ENCODE measurements around the gene CCNI.

CCNI gene

GRCh38 chr4:77006753-77007353, 68.9 kb downstream of the CCNI start:
- DNase-seq (ENCODE audit: insufficient read length, low spot score) (no peak), FAIRE-seq (no peak)
- no peak for TF ChIP-seq CTCF (IDR thresholded peaks at IDR 0.05; ENCODE audit: insufficient read depth, missing control alignments)

- no peak for FAIRE-seq
- no peak for DNase-seq (ENCODE audit: insufficient read length, low spot score)
- TF ChIP-seq CTCF (IDR thresholded peaks at IDR 0.05; ENCODE audit: insufficient read depth, missing control alignments), result no peak
These were observed 72.4 kb downstream of the CCNI start for GRCh38 chr4:77003400-77003799.

- DNase-seq (ENCODE audit: insufficient read length, low spot score) (no peak), FAIRE-seq (no peak)
These were observed 73.3 kb downstream of the CCNI start for GRCh38 chr4:77002321-77003107.

GRCh38 chr4:77001907-77002306, 73.9 kb downstream of the CCNI start:
- FAIRE-seq (no peak), DNase-seq (ENCODE audit: insufficient read length, low spot score) (no peak)
- no peak for TF ChIP-seq CTCF (IDR thresholded peaks at IDR 0.05; ENCODE audit: insufficient read depth, missing control alignments)

More at GRCh38 chr4:77002321-77003107, 73.3 kb downstream of the CCNI start:
- no peak for TF ChIP-seq CTCF (IDR thresholded peaks at IDR 0.05; ENCODE audit: insufficient read depth, missing control alignments)

GRCh38 chr4:76998251-76998901, 77.4 kb downstream of the CCNI start:
- FAIRE-seq (no peak), DNase-seq (ENCODE audit: insufficient read length, low spot score) (no peak)
- no peak for TF ChIP-seq CTCF (IDR thresholded peaks at IDR 0.05; ENCODE audit: insufficient read depth, missing control alignments)

- FAIRE-seq, result no peak
- no peak for TF ChIP-seq CTCF (IDR thresholded peaks at IDR 0.05; ENCODE audit: insufficient read depth, missing control alignments)
- no peak for DNase-seq (ENCODE audit: insufficient read length, low spot score)
These were observed 78.3 kb downstream of the CCNI start for GRCh38 chr4:76997532-76997931.

Measured in D721Med (cell line).